ENCODE measurements around the gene DPP3.

The DPP3 gene

GRCh38 chr11:66464916-66465315, 15.3 kb upstream of the DPP3 start:
- DNase-seq (ENCODE audit: low spot score) = no peak

GRCh38 chr11:66465373-66466224, 14.6 kb upstream of the DPP3 start:
- DNase-seq (ENCODE audit: low spot score) = no peak

- peak; percentile 94 for DNase-seq (ENCODE audit: low spot score)
Observed at GRCh38 chr11:66466225-66467033, 13.8 kb upstream of the DPP3 start, which contains the start of gene PELI3. TSS of gene PELI3 (plus strand) at chr11:66466905. CDS start at chr11:66468129, 1,224 bp downstream.

GRCh38 chr11:66467034-66467659, 13.1 kb upstream of the DPP3 start:
- DNase-seq (ENCODE audit: low spot score) = peak; percentile 72

- no peak for DNase-seq (ENCODE audit: low spot score)
Observed at GRCh38 chr11:66467756-66468155, 12.5 kb upstream of the DPP3 start.

- DNase-seq (ENCODE audit: low spot score) = no peak
Observed at GRCh38 chr11:66468691-66469090, 11.5 kb upstream of the DPP3 start.

- DNase-seq (ENCODE audit: low spot score) = no peak
Observed at GRCh38 chr11:66469441-66469840, 10.8 kb upstream of the DPP3 start.

- DNase-seq (ENCODE audit: low spot score) = no peak
Observed at GRCh38 chr11:66470015-66470414, 10.2 kb upstream of the DPP3 start.

- no peak for DNase-seq (ENCODE audit: low spot score)
Observed at GRCh38 chr11:66471142-66471541, 9.1 kb upstream of the DPP3 start.

- DNase-seq (ENCODE audit: low spot score) = no peak
Observed at GRCh38 chr11:66472054-66472453, 8.2 kb upstream of the DPP3 start.

- no peak for DNase-seq (ENCODE audit: low spot score)
Observed at GRCh38 chr11:66473167-66473566, 7.1 kb upstream of the DPP3 start.

- DNase-seq (ENCODE audit: low spot score) = no peak
Observed at GRCh38 chr11:66473608-66474515, 6.4 kb upstream of the DPP3 start.

- DNase-seq (ENCODE audit: low spot score) = no peak
Observed at GRCh38 chr11:66475349-66476172, 4.7 kb upstream of the DPP3 start.

- DNase-seq (ENCODE audit: low spot score) = no peak
Observed at GRCh38 chr11:66476173-66476840, 3.9 kb upstream of the DPP3 start.

- DNase-seq (ENCODE audit: low spot score) = no peak
Observed at GRCh38 chr11:66476841-66477251, 3.4 kb upstream of the DPP3 start.

GRCh38 chr11:66477263-66478201, 2.7 kb upstream of the DPP3 start:
- DNase-seq (ENCODE audit: low spot score) = no peak

- no peak for DNase-seq (ENCODE audit: low spot score)
Observed at GRCh38 chr11:66478729-66479393, 1.4 kb upstream of the DPP3 start.

GRCh38 chr11:66479394-66480116, 679 bp upstream of the DPP3 start:
- DNase-seq (ENCODE audit: low spot score) = peak; percentile 81

All from hepatic stellate cell (primary cell).